Measurements from ENCODE around the gene NRIP1. TPM values are rescaled to one million over a fixed set of nuclear protein-coding genes. Genes with fewer than 3 reads are reported as not detected.
"Not testable (repeated sequence)": the region's sequence is repeated elsewhere in the genome, so short reads cannot be mapped to it uniquely, and the experiment has no call there.

Gene NRIP1
- total RNA-seq, 1 donor from 2014 or later = 72.1 TPM

GRCh38 chr21:15036189-15036588, 28.6 kb downstream of the NRIP1 start:
- H3K36me3 Mint-ChIP-seq (ENCODE audit: low read depth, unreplicated experiment) = peaks cover 4% of the 10 kb centered on the region
- no peaks in the 10 kb centered on the region for H3K27me3 Mint-ChIP-seq (ENCODE audit: unreplicated experiment)
- H3K4me1 Mint-ChIP-seq (ENCODE audit: unreplicated experiment) = no peaks in the 10 kb centered on the region
- H3K9me3 Mint-ChIP-seq (ENCODE audit: unreplicated experiment) = no peaks in the 10 kb centered on the region
- DNase-seq (ENCODE audit: low spot score) = no peak
- H3K4me3 Mint-ChIP-seq (ENCODE audit: unreplicated experiment) = no peak overlapping the region
- TF ChIP-seq CTCF (IDR thresholded peaks at IDR 0.05; ENCODE audit: unreplicated experiment) = no peak
- H3K27ac Mint-ChIP-seq (ENCODE audit: unreplicated experiment) = peak overlapping the region; percentile 70

GRCh38 chr21:15034126-15034853, 30.5 kb downstream of the NRIP1 start:
- no peak overlapping the region for H3K4me3 Mint-ChIP-seq (ENCODE audit: unreplicated experiment)
- peaks cover 9% of the 10 kb centered on the region for H3K4me1 Mint-ChIP-seq (ENCODE audit: unreplicated experiment)
- DNase-seq (ENCODE audit: low spot score) = no peak
- H3K27me3 Mint-ChIP-seq (ENCODE audit: unreplicated experiment) = peaks cover 3% of the 10 kb centered on the region
- H3K27ac Mint-ChIP-seq (ENCODE audit: unreplicated experiment) = no peak overlapping the region
- TF ChIP-seq CTCF (IDR thresholded peaks at IDR 0.05; ENCODE audit: unreplicated experiment) = no peak
- no peaks in the 10 kb centered on the region for H3K9me3 Mint-ChIP-seq (ENCODE audit: unreplicated experiment)
- H3K36me3 Mint-ChIP-seq (ENCODE audit: low read depth, unreplicated experiment) = peaks cover 4% of the 10 kb centered on the region

- no peak overlapping the region for H3K27ac Mint-ChIP-seq (ENCODE audit: unreplicated experiment)
- peaks cover 4% of the 10 kb centered on the region for H3K36me3 Mint-ChIP-seq (ENCODE audit: low read depth, unreplicated experiment)
- H3K27me3 Mint-ChIP-seq (ENCODE audit: unreplicated experiment) = peaks cover 3% of the 10 kb centered on the region
- H3K4me3 Mint-ChIP-seq (ENCODE audit: unreplicated experiment) = no peak overlapping the region
- H3K4me1 Mint-ChIP-seq (ENCODE audit: unreplicated experiment) = peaks cover 18% of the 10 kb centered on the region
- DNase-seq (ENCODE audit: low spot score) = no peak
- no peaks in the 10 kb centered on the region for H3K9me3 Mint-ChIP-seq (ENCODE audit: unreplicated experiment)
- TF ChIP-seq CTCF (IDR thresholded peaks at IDR 0.05; ENCODE audit: unreplicated experiment) = no peak
These were observed 32.9 kb downstream of the NRIP1 start for GRCh38 chr21:15031790-15032357.

- H3K9me3 Mint-ChIP-seq (ENCODE audit: unreplicated experiment); H3K4me3 Mint-ChIP-seq (ENCODE audit: unreplicated experiment); H3K27ac Mint-ChIP-seq (ENCODE audit: unreplicated experiment); H3K36me3 Mint-ChIP-seq (ENCODE audit: low read depth, unreplicated experiment); H3K27me3 Mint-ChIP-seq (ENCODE audit: unreplicated experiment); DNase-seq (ENCODE audit: low spot score): not testable (repeated sequence)
- peaks cover 18% of the 10 kb centered on the region for H3K4me1 Mint-ChIP-seq (ENCODE audit: unreplicated experiment)
These were observed 33.4 kb downstream of the NRIP1 start for GRCh38 chr21:15031362-15031761.

GRCh38 chr21:15030861-15031260, 33.9 kb downstream of the NRIP1 start:
- H3K36me3 Mint-ChIP-seq (ENCODE audit: low read depth, unreplicated experiment); H3K27ac Mint-ChIP-seq (ENCODE audit: unreplicated experiment); H3K9me3 Mint-ChIP-seq (ENCODE audit: unreplicated experiment); DNase-seq (ENCODE audit: low spot score); H3K27me3 Mint-ChIP-seq (ENCODE audit: unreplicated experiment); H3K4me3 Mint-ChIP-seq (ENCODE audit: unreplicated experiment): not testable (repeated sequence)
- H3K4me1 Mint-ChIP-seq (ENCODE audit: unreplicated experiment) = peaks cover 18% of the 10 kb centered on the region

- H3K27ac Mint-ChIP-seq (ENCODE audit: unreplicated experiment) = no peak overlapping the region
- no peaks in the 10 kb centered on the region for H3K9me3 Mint-ChIP-seq (ENCODE audit: unreplicated experiment)
- peaks cover 4% of the 10 kb centered on the region for H3K27me3 Mint-ChIP-seq (ENCODE audit: unreplicated experiment)
- H3K4me1 Mint-ChIP-seq (ENCODE audit: unreplicated experiment) = peaks cover 18% of the 10 kb centered on the region
- peaks cover 4% of the 10 kb centered on the region for H3K36me3 Mint-ChIP-seq (ENCODE audit: low read depth, unreplicated experiment)
- no peak for DNase-seq (ENCODE audit: low spot score)
- peak overlapping the region; percentile 13 for H3K4me3 Mint-ChIP-seq (ENCODE audit: unreplicated experiment)
- TF ChIP-seq CTCF (IDR thresholded peaks at IDR 0.05; ENCODE audit: unreplicated experiment) = no peak
These were observed 35.7 kb downstream of the NRIP1 start for GRCh38 chr21:15029077-15029476.
